ENCODE data around the gene SLC25A19.
"Not testable (repeated sequence)": the region's sequence is repeated elsewhere in the genome, so short reads cannot be mapped to it uniquely, and the experiment has no call there.

The SLC25A19 gene

DNA sequence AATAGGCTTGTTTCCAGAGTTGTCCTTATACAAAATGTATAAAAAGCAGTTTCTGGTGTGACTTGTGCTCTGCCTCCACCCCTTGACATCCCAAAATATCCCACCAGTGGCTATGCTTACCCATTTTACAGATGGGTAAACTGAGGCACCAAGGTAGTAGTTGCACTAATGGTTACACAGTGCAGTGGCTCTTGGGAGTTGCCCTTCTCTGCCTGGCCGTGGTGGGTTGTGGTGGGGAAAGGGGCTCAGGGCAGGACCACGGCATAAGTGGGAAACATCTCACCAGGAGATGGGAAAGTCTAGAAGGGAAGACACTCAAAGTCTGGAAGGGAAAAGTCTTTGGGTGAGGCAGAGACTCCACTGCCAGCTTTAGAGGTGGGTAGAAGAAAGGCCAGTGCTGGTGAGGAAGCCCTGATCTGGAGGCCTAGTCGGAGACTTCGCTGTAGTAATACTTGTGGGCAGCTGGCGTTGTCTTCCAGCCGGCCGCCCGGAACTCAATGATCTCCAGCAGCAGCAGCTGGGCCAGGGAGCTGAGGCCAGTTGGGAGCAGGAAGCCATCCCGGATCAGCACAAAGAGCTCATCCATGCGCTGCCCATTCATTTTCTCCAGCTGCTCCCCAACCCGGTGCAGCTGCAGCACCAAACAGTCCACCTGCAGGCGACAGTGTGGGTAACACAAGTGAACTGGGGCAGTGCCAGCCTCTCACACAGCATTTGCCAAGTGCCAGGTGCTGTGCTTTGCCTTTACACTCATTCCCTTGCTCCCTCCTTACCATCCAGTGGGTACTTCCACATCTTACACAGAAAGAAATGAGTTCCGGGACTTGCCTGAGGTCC lies 22.7 kb downstream of the SLC25A19 start:
- DNase-seq, result no peak

DNA sequence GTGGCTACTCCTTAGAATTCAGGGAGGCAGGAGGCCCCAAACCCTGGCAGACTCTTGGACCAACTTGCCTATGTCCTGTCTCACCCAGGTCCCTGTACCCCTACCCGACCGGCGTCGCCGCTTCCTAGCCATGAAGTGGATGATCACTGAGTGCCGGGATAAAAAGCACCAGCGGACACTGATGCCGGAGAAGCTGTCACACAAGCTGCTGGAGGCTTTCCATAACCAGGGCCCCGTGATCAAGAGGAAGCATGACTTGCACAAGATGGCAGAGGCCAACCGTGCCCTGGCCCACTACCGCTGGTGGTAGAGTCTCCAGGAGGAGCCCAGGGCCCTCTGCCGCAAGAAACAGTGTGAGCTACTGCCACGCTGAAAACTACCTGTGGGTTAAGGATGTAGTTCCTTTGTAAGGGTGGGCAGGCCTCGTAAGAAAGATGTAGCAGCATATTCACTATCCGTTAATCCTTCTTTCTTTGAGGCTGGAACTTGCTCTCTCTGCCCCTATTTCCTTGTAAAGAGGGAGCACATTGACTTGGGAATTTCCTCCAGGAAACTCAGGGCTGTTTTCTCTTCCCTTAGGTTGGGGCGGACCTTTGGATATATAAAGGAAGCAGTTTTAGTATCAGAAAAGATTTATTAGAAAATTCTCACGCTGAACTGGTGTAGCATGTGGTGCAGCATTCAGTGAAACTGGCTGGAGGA lies 23.5 kb downstream of the SLC25A19 start:
- DNase-seq, result no peak

DNA sequence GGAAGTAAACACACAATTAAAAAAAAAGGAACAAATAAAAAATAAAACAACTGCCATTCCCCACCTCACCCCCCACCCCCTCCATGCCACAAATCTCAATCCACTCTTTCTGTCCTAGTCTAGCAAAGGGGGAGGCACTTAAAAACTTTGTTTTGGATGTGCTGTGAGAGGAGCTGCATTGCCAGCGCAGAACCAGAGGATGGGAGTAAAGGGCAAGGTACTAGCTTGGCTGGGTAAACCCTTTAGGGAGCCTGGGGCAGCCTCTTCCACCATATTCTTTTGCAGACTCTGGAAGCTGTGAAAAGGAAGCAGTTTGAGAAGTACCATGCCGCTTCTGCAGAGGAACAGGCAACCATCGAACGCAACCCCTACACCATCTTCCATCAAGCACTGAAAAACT lies 26.2 kb downstream of the SLC25A19 start:
- DNase-seq, result no peak

DNA sequence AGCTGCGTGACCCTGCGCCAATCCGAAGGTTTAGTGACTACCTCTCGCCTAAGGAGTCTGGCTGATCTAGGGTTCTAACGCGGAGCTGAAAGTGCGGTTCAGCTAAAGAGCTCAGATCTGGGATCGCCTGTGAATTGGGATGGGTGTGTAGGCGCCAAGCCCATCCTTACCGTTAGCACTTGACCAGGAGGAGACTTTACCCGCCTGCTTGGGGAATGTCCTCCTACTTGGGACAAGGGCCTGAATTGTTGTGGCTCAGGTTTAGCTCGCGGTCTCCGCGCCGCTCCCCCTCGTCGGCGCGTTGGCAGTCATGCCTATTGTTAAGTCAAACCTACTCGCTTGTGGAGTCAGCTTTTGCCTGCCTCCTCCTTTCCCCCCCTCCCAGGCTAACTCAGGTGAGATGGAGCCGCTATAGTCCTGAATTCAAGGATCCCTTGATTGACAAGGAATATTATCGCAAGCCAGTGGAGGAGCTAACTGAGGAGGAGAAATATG lies 27.1 kb downstream of the SLC25A19 start:
- no peak for DNase-seq

DNA sequence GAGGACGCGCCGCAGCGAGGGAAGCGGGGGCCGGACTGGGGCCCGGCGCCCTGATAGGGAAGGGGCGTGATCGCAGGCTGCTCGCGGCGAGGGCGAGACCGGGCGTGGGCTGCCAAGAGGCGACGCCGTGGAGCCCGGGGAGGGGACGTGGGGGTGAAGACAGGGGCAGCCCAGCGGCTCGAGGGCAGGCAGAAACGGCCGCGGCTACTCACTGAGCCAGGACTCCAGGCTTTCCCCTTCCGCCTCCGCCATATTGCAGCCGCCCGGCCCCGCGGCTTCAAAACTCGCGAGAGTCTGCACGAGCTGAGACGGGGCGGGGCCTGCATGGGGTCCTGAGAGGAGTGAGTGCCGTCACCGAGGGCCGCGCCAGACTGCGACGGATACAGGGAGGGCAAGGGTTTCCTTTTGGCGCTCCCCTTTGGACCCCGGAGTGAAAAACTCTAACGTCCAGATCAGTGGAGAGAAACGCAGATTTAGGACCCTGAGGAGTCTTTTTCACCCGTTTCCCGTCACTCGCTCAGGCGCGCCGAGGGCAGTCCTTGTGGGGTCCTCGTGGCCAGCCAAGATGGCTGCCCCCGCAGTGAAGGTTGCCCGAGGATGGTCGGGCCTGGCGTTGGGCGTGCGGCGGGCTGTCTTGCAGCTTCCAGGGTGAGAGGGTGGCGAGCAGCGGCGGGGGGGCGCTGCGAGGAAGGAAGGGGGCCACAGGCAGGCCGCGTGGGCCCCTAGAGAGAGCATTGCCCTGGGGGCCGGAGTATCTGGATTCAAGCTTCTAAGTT lies 27.7 kb downstream of the SLC25A19 start, which contains the start of the genes GGA3 and MRPS7:
Gene GGA3, minus strand, starts transcription at position 271 of the 776 bp plus-strand sequence. Its CDS starts 19 bp downstream, at position 252.
Gene MRPS7, plus strand, starts transcription at position 544 of the 776 bp plus-strand sequence. Its CDS starts 22 bp downstream, at position 566.
- DNase-seq, result peak; percentile 95

DNA sequence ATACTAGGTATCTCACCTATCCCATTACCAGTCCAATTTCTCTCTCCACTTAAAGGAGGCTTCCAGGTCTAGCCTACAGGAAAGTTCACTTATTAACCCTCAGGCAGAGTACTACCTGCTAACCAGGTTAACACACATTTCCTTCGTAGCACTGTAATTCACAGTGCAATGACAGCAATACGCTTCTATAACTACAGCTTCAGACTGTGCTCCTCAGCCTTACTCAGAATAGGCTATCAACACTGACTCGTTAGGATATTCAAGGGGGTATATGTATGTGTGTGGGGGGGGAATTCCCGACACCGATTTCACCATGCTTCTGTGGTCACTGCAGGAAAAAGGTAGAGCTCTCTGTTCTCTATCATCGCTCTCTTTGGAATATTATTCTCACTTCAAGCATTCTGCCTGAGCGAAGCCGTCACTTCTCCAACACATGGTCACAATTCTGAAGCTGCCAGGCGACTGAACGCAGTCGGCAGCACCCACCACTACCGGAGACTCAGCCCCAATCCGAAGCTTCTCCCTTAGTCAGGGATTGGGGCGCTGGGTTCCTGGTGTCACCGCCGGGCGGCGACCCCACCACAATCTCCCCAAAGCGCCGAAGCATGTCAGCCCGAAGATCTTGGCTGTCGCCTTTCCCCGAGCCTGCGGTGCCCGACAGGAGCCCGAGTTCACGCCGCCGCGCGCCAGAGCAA lies 28.4 kb downstream of the SLC25A19 start:
- DNase-seq, result peak; percentile 61

DNA sequence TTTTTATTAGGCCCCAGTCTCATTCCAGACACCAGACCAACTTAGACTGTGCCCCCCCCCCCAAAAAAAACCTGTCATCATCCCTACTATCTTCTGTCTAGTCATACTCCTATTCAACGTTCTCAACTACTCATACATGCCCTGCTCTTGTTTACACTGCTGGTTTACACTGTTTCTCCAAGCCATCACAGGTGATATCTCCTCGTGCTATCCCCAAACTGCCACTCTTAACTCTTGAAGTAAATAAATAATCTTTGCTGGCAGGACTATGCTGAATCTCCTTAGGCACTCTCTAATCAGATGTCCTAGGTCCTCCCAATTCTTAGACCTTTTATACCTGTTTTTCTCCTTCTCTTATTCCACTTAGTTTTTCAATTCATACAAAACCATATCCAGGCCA lies 32.0 kb downstream of the SLC25A19 start:
- DNase-seq, result not testable (repeated sequence)

DNA sequence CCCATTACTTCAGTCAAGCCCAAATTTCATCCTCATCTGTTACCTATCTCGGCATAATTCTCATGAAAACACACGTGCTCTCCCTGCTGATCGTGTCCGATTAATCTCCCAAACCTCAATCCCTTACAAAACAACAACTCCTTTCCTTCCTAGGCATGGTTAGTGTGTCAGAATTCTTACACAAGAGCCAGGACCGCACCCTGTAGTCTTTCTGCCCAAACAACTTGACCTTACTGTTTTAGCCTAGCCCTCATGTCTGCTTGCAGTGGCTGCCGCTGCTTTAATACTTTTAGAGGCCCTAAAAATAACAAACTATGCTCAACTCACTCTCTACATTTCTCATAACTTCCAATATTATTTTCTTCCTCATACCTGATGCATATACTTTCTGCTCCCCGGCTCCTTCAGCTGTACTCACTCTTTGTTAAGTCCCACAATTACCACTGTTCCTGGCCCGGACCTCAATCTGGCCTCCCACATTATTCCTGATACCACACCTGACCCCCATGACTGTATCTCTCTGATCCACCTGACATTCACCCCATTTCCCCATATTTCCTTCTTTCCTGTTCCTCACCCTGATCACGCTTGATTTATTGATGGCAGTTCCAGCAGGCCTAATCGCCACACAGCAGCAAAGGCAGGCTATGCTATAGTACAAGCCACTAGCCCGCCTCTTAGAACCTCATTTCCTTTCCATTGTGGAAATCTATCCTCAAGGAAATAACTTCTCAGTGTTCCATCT lies 33.1 kb downstream of the SLC25A19 start:
- not testable (repeated sequence) for DNase-seq

DNA sequence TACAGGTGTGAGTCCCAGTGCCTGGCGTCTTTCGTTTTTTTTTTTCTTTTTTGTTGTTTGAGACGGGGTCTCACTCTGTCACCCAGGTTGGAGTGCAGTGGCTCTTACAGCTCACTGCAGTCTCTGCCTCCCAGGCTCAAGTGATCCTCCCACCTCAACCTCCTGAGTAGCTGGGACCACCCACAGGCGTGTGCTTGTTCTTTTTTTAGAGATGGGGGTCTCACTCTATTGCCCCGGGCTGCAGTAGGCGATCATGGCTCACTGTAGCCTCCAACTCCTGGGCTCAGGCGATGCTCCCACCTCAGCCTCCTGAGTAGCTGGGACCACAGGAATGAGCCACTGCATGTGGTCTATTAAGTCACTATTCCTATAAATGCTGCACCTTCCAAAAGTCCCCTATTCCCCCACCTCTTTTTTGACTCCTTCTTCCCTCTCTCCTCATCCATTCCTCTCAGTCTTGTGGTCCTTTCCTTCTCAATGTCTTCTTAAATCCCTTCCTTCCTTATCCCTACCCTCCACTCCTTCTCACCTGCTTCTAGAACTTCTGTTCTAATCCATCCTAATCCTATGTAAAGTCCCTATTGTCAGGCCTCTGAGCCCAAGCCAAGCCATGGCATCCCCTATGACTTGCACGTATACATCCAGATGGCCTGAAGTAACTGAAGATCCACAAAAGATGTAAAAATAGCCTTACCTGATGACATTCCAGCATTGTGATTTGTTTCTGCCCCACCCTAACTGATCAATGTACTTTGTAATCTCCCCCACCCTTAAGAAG lies 37.0 kb downstream of the SLC25A19 start:
- no peak for DNase-seq

DNA sequence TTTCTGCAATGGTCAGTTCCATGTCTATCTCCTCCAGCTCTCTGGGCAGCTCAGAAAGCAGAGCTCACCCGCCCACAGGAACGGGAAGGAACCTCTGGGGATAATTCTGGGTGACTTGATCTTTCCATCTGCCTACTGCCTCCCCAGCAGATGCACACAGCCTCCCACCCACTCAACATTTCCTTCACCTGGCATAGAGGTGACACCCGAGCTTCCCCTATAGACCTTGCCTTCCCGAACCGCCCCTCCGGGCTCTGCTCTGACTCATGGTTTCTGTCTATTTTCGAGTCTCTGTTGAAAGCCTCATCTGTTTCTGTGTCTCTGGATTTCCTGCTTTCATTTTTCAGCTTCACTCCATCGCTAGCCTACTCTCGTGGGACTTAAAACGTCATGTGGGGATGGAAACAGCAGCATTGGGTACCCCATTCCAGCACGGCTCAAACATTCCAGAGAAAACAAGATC lies 39.2 kb downstream of the SLC25A19 start:
- DNase-seq, result peak; percentile 86

DNA sequence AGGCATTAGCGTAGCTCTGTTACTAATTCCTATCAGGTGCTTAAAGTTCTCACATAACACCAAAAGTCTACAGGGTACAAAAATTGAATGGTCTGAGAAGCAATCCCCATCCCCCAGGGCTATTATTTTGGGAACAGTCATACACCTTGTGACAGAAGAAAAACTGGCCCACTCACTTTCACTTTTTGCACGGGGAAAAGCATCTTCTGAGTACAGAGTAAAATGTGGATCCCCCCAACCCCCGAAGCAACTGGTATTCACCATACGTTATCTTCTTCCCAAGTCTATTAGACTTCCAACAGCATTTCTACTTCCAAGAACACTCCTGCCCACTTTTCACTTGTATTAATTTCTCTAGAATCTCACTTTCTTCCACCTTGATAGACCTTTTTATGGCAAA lies 39.7 kb downstream of the SLC25A19 start:
- no peak for DNase-seq

DNA sequence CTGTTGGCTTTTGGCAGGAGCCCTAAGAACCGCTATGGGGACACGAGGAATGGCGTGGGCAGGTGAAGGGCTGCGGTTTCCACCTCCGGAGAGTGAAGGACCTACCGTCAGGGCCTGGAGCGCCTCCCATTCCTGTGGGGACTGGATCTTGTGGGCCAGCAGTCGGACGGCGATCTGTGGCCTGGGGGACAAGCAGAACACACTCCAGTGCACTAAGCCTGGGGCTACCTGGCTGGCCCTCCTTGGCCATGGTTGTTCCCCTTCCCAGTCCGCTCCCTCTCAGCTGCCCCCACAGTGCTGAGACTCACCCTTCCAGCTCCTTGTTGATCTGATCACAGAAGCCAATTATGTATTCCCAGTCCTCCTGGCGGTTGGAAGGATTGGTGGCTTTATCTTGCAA lies 42.8 kb downstream of the SLC25A19 start:
- DNase-seq, result no peak

DNA sequence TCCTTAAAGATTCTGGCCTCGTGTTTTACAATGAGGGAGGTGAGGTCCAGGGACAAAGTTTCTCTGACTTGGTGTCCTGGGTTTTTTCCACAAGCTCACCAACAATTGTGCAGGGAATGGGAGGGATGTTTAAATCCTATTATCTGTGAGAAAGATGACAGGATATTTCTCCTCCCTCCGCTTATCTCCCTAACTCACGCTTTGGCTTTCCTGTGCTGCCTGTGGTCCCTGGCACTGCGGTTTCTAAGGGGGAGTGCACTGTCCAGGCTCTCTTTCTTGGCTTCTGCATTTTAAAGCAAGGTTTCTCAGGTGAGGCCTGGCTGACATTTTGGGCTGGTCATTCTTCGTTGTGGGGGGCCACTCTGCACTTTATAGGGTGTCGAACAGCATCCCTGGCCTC lies 44.2 kb downstream of the SLC25A19 start:
- DNase-seq, result no peak

DNA sequence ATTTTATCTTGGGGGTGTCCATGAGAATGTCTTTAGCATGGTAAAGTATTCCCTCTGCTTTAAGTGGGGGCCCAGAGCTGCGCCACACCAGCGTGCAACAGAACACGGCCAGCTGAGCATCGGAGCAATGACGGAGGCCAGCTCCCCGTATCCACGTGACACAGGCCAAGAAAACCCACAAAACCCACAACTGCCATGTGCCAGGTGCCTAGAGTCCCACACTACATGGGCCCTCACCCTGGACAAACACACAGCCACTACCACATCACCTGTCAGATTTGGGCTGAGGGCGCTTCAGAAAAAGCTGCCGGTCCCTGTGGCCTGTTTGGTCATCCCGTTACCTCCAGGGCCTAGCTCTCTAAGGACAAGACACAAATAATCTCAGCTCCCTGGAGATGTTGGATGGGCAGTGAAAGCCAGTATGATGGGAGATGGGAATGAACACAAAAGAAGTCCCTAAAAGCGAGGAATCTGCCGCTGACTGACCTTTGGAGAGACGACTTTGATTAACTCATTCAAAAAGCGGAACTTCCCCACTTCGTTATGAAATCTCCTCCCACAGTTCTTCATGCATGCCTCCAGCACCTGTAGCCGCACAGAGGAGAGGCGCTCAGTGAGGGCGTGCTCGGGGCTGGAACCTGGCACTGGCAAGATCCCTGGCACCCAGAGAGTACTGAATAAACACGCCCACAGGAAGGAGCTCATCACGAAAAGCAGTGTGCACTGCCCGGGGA lies 44.9 kb downstream of the SLC25A19 start:
- no peak for DNase-seq

DNA sequence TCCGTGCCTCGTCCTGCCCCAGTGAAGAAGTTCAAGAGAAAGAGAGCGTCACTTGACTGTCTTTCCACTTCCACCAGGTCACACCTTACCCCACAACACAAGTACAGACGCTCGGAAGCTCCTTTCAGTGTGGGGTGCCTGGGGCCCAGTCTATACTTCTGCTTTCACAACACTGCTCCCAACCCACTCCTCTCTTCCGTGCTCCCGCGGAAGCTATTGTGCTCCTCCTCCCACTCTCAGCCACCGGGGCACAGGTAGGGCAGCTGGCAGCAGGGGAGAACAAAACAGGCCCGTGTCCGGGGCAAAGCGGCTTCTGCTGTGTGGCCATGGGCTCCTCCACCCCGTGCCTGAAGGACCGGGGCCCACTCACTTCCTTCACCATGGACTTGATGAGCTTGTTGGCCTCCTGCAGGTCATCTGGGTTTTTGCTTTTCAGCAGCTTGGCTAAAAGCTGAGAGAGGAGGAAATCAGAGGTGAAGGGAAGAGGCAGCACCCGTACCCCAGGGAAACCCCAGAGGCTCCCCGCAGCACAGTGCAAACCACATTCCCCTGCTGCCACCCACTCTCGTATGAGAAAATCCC lies 46.7 kb downstream of the SLC25A19 start:
- peak; percentile 59 for DNase-seq

DNA sequence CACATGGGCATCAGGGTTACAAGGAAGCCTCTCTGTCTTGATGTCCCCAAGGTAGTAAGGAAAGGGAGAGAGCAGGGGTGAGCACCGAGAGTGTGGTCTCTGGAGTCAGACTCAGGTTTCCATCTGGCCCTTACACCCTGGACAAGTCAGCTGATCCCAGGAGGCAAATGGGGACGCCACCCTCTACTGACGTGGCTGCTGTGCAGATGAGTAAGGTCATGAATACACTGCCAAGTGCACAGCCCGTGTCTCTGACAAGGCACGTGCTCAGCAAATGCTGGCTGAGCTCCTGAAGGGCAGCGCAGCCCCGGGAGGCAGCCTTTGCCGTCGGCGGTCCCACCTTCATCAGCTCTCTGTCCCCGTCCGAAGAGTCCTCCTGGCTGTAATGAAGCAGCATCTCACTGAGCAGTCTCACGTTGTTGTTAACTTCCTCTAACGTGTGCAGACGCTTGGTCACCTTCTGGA lies 47.2 kb downstream of the SLC25A19 start:
- DNase-seq, result peak; percentile 23

DNA sequence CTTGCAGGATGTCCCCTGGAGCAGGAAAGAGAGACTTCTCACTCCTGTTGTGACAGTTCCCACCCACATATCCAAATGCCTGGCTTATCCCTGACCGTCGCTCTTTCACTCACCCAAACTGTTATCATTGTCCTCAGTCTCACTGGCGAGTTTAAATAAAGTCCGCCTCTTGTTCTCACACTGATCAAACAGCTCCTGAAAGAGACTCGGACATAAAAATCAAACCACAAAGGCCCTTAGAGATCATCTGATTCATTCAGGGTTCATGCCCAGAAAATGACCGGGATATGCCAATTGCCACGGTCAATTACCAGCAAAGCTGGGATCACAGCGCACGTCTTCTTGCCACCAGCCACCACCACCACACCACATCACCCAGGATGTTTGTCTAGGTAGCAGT lies 47.7 kb downstream of the SLC25A19 start:
- DNase-seq, result no peak

DNA sequence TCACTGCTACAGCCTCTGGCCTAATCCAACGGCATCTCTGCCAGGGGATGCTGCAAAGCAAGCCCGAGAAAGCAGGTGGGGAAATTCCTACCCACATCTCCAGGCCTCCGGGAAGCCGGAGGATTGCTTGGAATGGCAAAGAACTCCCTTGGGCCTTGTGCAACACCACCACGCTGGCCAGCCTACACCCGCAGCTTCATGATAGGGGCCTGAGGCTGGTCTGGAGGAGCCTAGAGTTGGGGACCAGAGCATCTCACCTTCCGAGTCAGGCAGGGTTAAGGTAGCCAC lies 48.1 kb downstream of the SLC25A19 start:
- DNase-seq, result no peak

DNA sequence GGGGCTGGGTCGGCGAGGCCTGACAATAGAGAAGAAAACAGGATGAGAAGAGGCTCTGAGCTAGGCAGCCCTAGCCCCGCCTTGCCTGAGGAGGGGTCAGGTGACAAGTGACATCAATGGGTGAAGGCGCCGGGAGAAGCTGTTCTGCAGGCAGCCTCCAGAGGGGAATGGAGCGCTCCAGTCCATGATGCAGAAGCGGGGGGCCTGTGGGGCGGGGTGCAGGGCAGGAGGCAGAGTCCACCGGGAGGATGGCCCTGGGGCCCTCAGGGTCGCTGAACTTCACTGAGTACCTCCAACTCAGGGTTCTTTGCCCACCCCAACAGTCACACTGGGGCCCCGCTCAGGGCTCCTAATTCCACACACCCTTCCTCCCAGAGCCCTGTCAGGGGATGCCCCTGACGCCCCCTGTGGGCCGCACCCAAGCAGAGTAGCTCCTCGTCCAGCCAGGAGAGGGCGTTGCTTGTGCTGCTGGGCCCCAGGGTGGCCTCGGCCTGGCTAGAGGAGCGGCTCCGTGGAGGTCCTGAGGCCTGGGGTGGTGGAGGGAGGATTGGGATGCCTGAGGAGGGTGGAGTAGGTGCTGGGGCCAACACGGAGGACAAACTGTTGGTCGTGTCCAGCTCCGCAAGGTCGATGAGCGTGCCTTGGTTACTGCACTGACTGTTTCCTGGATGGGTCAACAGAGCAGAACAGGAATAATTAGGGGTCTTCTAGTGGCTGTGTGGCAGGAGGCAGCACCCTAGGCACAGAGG lies 48.7 kb downstream of the SLC25A19 start:
- peak; percentile 8 for DNase-seq

Data from stimulated activated naive CD4-positive, alpha-beta T cell treated with Interleukin-2 at 50 U/mL for 16 hours (primary cell).